ENCODE data around the gene YY1AP1.
"Not testable (repeated sequence)": the region's sequence is repeated elsewhere in the genome, so short reads cannot be mapped to it uniquely, and the experiment has no call there.

The YY1AP1 gene

GRCh38 chr1:155645034-155645598, 43.5 kb downstream of the YY1AP1 start:
- DNase-seq = no peak

- DNase-seq = no peak
Observed at GRCh38 chr1:155643230-155643629, 45.3 kb downstream of the YY1AP1 start.

GRCh38 chr1:155642559-155643180, 45.9 kb downstream of the YY1AP1 start:
- not testable (repeated sequence) for DNase-seq

GRCh38 chr1:155640367-155640766, 48.2 kb downstream of the YY1AP1 start:
- no peak for DNase-seq

- no peak for DNase-seq
Observed at GRCh38 chr1:155636397-155637153, 52.0 kb downstream of the YY1AP1 start.

- DNase-seq = not testable (repeated sequence)
Observed at GRCh38 chr1:155626428-155626827, 62.1 kb downstream of the YY1AP1 start.

GRCh38 chr1:155623357-155623756, 65.2 kb downstream of the YY1AP1 start:
- no peak for DNase-seq

GRCh38 chr1:155622191-155622590, 66.4 kb downstream of the YY1AP1 start:
- no peak for DNase-seq

- not testable (repeated sequence) for DNase-seq
Observed at GRCh38 chr1:155613226-155613625, 75.3 kb downstream of the YY1AP1 start.

GRCh38 chr1:155610257-155610647, 78.3 kb downstream of the YY1AP1 start:
- not testable (repeated sequence) for DNase-seq

GRCh38 chr1:155609515-155610256, 78.9 kb downstream of the YY1AP1 start, which contains the start of gene MSTO1:
TSS of gene MSTO1 (plus strand) at chr1:155610218. CDS start at chr1:155610249, 31 bp downstream.
- peak; percentile 99 for DNase-seq

All from NCI-H1694 treated with DMSO at 0.1 percent for 48 hours (cell line).